Astrocyte (in vitro differentiated cells and primary cell): Measurements from ENCODE around the gene GNAO1.

ENCODE experiments used
- EZH2 ChIP-seq: IDR thresholded peaks from 2 replicates; pipeline ENCODE4 v1.6.1; 2012; ENCODE audit warnings: mild to moderate bottlenecking, low read length, inconsistent platforms; ENCODE audit not compliant: insufficient read depth
- TF ChIP-seq, protein P1 (sequence below): IDR thresholded peaks from 2 replicates; pipeline ENCODE4 v1.5.1; 2011; ENCODE audit warnings: low read depth, mild to moderate bottlenecking, inconsistent platforms, low read length, moderate library complexity; ENCODE audit not compliant: insufficient read depth

DNA sequence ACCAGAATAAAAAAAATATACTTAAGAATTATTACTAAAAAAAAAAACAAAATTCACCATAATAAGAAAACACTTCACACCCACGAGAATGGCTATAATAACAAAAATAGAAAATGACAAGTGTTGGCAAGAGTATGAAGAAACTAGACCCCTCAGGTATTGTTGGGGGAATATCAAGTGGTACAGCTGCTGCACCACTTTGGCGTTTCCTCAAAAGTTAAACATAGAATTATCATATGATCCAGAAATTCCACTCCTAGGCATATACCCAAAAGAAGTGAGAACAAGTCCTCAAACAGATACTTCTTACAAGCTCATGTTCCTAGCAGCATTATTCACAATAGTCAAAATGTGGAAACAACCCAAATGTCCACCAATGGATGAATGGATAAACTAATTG lies 207.8 kb downstream of the GNAO1 start:
- TF ChIP-seq, protein P1, sequence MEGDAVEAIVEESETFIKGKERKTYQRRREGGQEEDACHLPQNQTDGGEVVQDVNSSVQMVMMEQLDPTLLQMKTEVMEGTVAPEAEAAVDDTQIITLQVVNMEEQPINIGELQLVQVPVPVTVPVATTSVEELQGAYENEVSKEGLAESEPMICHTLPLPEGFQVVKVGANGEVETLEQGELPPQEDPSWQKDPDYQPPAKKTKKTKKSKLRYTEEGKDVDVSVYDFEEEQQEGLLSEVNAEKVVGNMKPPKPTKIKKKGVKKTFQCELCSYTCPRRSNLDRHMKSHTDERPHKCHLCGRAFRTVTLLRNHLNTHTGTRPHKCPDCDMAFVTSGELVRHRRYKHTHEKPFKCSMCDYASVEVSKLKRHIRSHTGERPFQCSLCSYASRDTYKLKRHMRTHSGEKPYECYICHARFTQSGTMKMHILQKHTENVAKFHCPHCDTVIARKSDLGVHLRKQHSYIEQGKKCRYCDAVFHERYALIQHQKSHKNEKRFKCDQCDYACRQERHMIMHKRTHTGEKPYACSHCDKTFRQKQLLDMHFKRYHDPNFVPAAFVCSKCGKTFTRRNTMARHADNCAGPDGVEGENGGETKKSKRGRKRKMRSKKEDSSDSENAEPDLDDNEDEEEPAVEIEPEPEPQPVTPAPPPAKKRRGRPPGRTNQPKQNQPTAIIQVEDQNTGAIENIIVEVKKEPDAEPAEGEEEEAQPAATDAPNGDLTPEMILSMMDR: no peak
- TF ChIP-seq EZH2: no peak
